ENCODE results near the gene CLDN14.

GRCh38 chr21:36499578-36500471 lies 19.9 kb upstream of the CLDN14 start:
- TF ChIP-seq POLR2A (IDR thresholded peaks at IDR 0.05): no peak
- TF ChIP-seq POLR2AphosphoS5 (IDR thresholded peaks at IDR 0.05): no peak
- TF ChIP-seq CTCF (IDR thresholded peaks at IDR 0.05): no peak
